HEK293 (cell line): ENCODE results near the gene THEM5.

Experiments
- CTCF ChIA-PET: fragments of 350-600 bp; formaldehyde crosslinking; extraction: SDS; loops from one replicate; lab custom pipeline; 2021; ENCODE audit warnings: antibody characterized with exemption; lab: Yijun Ruan, JAX
- POLR2A ChIA-PET: fragments of 300-600 bp; formaldehyde crosslinking; extraction: SDS; loops from one replicate; lab custom pipeline; 2020; ENCODE audit warnings: antibody characterized with exemption, inconsistent platforms; lab: Yijun Ruan, JAX
- H3K27ac ChIP-seq: fragments of 200-500 bp; sonication (Bioruptor generic); 2 replicates; pipeline ENCODE4 v1.5.1; 2014; ENCODE audit warnings: low read depth, low read length, control low read depth, inconsistent platforms; ENCODE audit errors: extremely low read depth
- H3K36me3 ChIP-seq, 2 experiments: fragments of 200-500 bp in 1 of 2; sonication (Bioruptor generic) in 1 of 2; 1 replicate in 1 of 2; 2 replicates in 1 of 2; pipeline ENCODE4 v1.5.1; 2014 to 2017; ENCODE audit warnings: inconsistent platforms in 2 of 2, low read length in 2 of 2; ENCODE audit not compliant: control insufficient read depth in 2 of 2, insufficient read depth in 1 of 2
- H3K4me1 ChIP-seq: fragments of 200-500 bp; sonication (Bioruptor generic); 2 replicates; pipeline ENCODE4 v1.5.1; 2014; ENCODE audit warnings: mild to moderate bottlenecking, low read length, inconsistent platforms; ENCODE audit not compliant: control insufficient read depth, insufficient read depth
- H3K4me3 ChIP-seq: 2 replicates; pipeline ENCODE4 v1.5.1; 2011; ENCODE audit warnings: low read depth, mild to moderate bottlenecking, control low read depth, low read length, moderate library complexity
- H3K9me3 ChIP-seq: fragments of 200-500 bp; sonication (Bioruptor generic); 2 replicates; pipeline ENCODE4 v1.5.1; 2014; ENCODE audit warnings: low read depth, low read length, inconsistent platforms; ENCODE audit not compliant: control insufficient read depth, insufficient read depth
- EGR2 ChIP-seq: fragments of 450-650 bp; formaldehyde crosslinking; IDR thresholded peaks from 2 replicates; pipeline ENCODE4 v1.5.1; 2016; ENCODE audit warnings: low read depth, missing biosample characterization, missing genetic modification characterization
- HOXC10 ChIP-seq: sonication (generic); formaldehyde crosslinking; IDR thresholded peaks from 2 replicates; pipeline ENCODE4 v1.8.1; 2023; ENCODE audit warnings: mild to moderate bottlenecking, missing genetic modification reagents
- KLF1 ChIP-seq: fragments of 450-650 bp; formaldehyde crosslinking; IDR thresholded peaks from 2 replicates; pipeline ENCODE4 v1.5.1; 2016; ENCODE audit warnings: missing biosample characterization, missing genetic modification characterization
- MZF1 ChIP-seq: fragments of 450-650 bp; formaldehyde crosslinking; IDR thresholded peaks from 2 replicates; pipeline ENCODE4 v1.5.1; 2017; ENCODE audit warnings: missing biosample characterization, missing genetic modification characterization, borderline replicate concordance
- OSR2 ChIP-seq: fragments of 450-650 bp; formaldehyde crosslinking; IDR thresholded peaks from 2 replicates; pipeline ENCODE4 v1.5.1; 2016; ENCODE audit warnings: missing biosample characterization, missing genetic modification characterization
- OVOL3 ChIP-seq: fragments of 450-650 bp; formaldehyde crosslinking; IDR thresholded peaks from 2 replicates; pipeline ENCODE4 v1.5.1; 2016; ENCODE audit warnings: missing biosample characterization, missing genetic modification characterization
- SALL2 ChIP-seq: fragments of 450-650 bp; formaldehyde crosslinking; IDR thresholded peaks from 2 replicates; pipeline ENCODE4 v1.5.0; 2017; ENCODE audit warnings: missing biosample characterization, mild to moderate bottlenecking, missing genetic modification characterization, borderline replicate concordance
- SCRT1 ChIP-seq: fragments of 450-650 bp; formaldehyde crosslinking; IDR thresholded peaks from 2 replicates; pipeline ENCODE4 v1.5.1; 2016; ENCODE audit warnings: missing biosample characterization, missing genetic modification characterization, borderline replicate concordance
- SETDB1 ChIP-seq: IDR thresholded peaks from one replicate; pipeline ENCODE4 v1.6.1; 2017; ENCODE audit warnings: mild to moderate bottlenecking, low read length, moderate library complexity, mixed read lengths; ENCODE audit not compliant: insufficient read length
- SP2 ChIP-seq: fragments of 450-650 bp; formaldehyde crosslinking; IDR thresholded peaks from 2 replicates; pipeline ENCODE4 v1.5.1; 2016; ENCODE audit warnings: missing biosample characterization, missing genetic modification characterization
- WT1 ChIP-seq: fragments of 450-650 bp; formaldehyde crosslinking; IDR thresholded peaks from 2 replicates; pipeline ENCODE4 v1.5.1; 2016; ENCODE audit warnings: missing biosample characterization, missing genetic modification characterization
- YY1 ChIP-seq: fragments of 450-650 bp; formaldehyde crosslinking; IDR thresholded peaks from 2 replicates; pipeline ENCODE4 v1.5.1; 2018; ENCODE audit warnings: missing biosample characterization, missing genetic modification characterization
- ZBTB1 ChIP-seq: fragments of 450-650 bp; formaldehyde crosslinking; IDR thresholded peaks from 2 replicates; pipeline ENCODE4 v1.5.1; 2016; ENCODE audit warnings: missing biosample characterization, missing genetic modification characterization
- ZBTB11 ChIP-seq: fragments of 450-650 bp; formaldehyde crosslinking; conservative IDR thresholded peaks from 2 replicates; pipeline ENCODE4 v1.5.1; 2016; ENCODE audit warnings: low read depth, missing biosample characterization, missing genetic modification characterization
- ZBTB7A ChIP-seq: fragments of 450-650 bp; formaldehyde crosslinking; IDR thresholded peaks from 2 replicates; pipeline ENCODE4 v1.5.1; 2016; ENCODE audit warnings: low read depth, missing biosample characterization, missing genetic modification characterization
- ZNF174 ChIP-seq: fragments of 450-650 bp; formaldehyde crosslinking; IDR thresholded peaks from 2 replicates; pipeline ENCODE4 v1.5.0; 2017; ENCODE audit warnings: missing biosample characterization, mild to moderate bottlenecking, missing genetic modification characterization
- ZNF184 ChIP-seq: fragments of 450-650 bp; IDR thresholded peaks from 2 replicates; pipeline ENCODE4 v1.5.1; 2018; ENCODE audit warnings: missing biosample characterization, mild to moderate bottlenecking, missing genetic modification characterization
- ZNF2 ChIP-seq: fragments of 450-650 bp; formaldehyde crosslinking; IDR thresholded peaks from 2 replicates; pipeline ENCODE4 v1.5.1; 2016; ENCODE audit warnings: missing biosample characterization, missing genetic modification characterization
- ZNF214 ChIP-seq: fragments of 450-650 bp; formaldehyde crosslinking; IDR thresholded peaks from 2 replicates; pipeline ENCODE4 v1.5.1; 2017; ENCODE audit warnings: missing biosample characterization, mild to moderate bottlenecking, missing genetic modification characterization, borderline replicate concordance
- ZNF514 ChIP-seq: fragments of 450-650 bp; formaldehyde crosslinking; IDR thresholded peaks from 2 replicates; pipeline ENCODE4 v1.5.1; 2016; ENCODE audit warnings: missing biosample characterization, missing genetic modification characterization
- ZNF624 ChIP-seq: fragments of 450-650 bp; formaldehyde crosslinking; IDR thresholded peaks from 2 replicates; pipeline ENCODE4 v1.5.1; 2017; ENCODE audit warnings: missing biosample characterization, missing genetic modification characterization
- ZNF677 ChIP-seq: fragments of 450-650 bp; IDR thresholded peaks from 2 replicates; pipeline ENCODE4 v1.5.0; 2018; ENCODE audit warnings: missing biosample characterization, mild to moderate bottlenecking, missing genetic modification characterization, moderate library complexity
- ZNF76 ChIP-seq: fragments of 450-650 bp; formaldehyde crosslinking; IDR thresholded peaks from 2 replicates; pipeline ENCODE4; 2016; ENCODE audit warnings: low read depth, missing biosample characterization, missing genetic modification characterization, borderline replicate concordance
- TF ChIP-seq, protein P1 (sequence below): fragments of 450-650 bp; formaldehyde crosslinking; IDR thresholded peaks from 2 replicates; pipeline ENCODE4 v1.5.1; 2016; ENCODE audit warnings: missing biosample characterization, missing genetic modification characterization
- TF ChIP-seq, protein P2 (sequence below): sonication (generic); formaldehyde crosslinking; IDR thresholded peaks from 2 replicates; pipeline ENCODE4 v1.8.1; 2022; ENCODE audit warnings: mild to moderate bottlenecking, moderate library complexity, missing genetic modification reagents
- TF ChIP-seq, protein P3 (sequence below): fragments of 450-650 bp; formaldehyde crosslinking; IDR thresholded peaks from 2 replicates; pipeline ENCODE4 v1.5.1; 2016; ENCODE audit warnings: missing biosample characterization, missing genetic modification characterization, borderline replicate concordance
- TF ChIP-seq, protein P4 (sequence below): fragments of 450-650 bp; IDR thresholded peaks from 2 replicates; pipeline ENCODE4 v1.5.1; 2018; ENCODE audit warnings: missing biosample characterization, missing genetic modification characterization

THEM5 gene

DNA sequence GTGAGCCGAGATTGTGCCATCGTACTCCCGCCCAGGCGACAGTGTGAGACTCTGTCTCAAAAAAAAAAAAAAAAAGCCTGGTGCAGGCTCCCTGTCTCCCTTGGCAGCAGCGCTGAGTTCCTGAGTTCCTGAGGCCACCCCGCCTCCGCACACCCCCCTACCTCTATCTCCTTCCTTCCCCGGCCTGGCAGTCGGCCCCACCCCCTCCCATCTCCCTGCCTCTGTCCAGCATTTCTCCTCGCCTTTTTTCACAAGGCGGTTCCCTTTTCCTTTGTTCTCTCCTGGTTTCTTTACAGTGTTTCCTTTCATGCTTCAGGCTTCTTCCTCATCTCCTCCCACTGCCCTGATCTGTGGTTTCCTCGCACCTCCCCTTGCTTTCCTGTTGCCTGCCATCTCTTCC lies 24.6 kb downstream of the THEM5 start:
- ChIA-PET POLR2A (interaction anchor here (0.6 kb wide), 1 partner anchor 203 kb away, joined by 3 read pairs; no protein-coding TSS in a partner anchor), CTCF (interaction anchor here (1.3 kb wide), 1 partner anchor 54 kb away, joined by 3 read pairs; no protein-coding TSS in a partner anchor)
- no peaks in the 10 kb centered on the region for H3K9me3 ChIP-seq
- no peaks in the 10 kb centered on the region for H3K36me3 ChIP-seq
- H3K27ac ChIP-seq: no peak overlapping the region
- H3K4me1 ChIP-seq: peaks cover 2% of the 10 kb centered on the region
- H3K4me3 ChIP-seq: no peak overlapping the region
- TF ChIP-seq ZNF214 (tag by site-specific recombination) (no peak), YY1 (tag by site-specific recombination) (no peak), HOXC10 (no peak), ZNF2 (tag by site-specific recombination) (no peak), SALL2 (tag by site-specific recombination) (no peak), OSR2 (no peak), SETDB1 (no peak), ZNF514 (tag by site-specific recombination) (no peak), ZNF174 (tag by site-specific recombination) (no peak), KLF1 (peak; percentile 58; the same call in 1 of the 2 replicates), SCRT1 (tag by site-specific recombination) (no peak), SP2 (tag by site-specific recombination) (peak; percentile 60), ZBTB1 (tag by site-specific recombination) (no peak), WT1 (tag by site-specific recombination) (no peak), EGR2 (tag by site-specific recombination) (peak; percentile 83), ZNF677 (tag by site-specific recombination) (no peak), MZF1 (tag by site-specific recombination) (no peak), OVOL3 (tag by site-specific recombination) (no peak), ZNF184 (tag by site-specific recombination) (no peak), ZNF624 (no peak), ZBTB7A (tag by site-specific recombination) (no peak), ZNF76 (tag by site-specific recombination) (no peak), ZBTB11 (tag by site-specific recombination) (no peak)
- TF ChIP-seq, protein P1, sequence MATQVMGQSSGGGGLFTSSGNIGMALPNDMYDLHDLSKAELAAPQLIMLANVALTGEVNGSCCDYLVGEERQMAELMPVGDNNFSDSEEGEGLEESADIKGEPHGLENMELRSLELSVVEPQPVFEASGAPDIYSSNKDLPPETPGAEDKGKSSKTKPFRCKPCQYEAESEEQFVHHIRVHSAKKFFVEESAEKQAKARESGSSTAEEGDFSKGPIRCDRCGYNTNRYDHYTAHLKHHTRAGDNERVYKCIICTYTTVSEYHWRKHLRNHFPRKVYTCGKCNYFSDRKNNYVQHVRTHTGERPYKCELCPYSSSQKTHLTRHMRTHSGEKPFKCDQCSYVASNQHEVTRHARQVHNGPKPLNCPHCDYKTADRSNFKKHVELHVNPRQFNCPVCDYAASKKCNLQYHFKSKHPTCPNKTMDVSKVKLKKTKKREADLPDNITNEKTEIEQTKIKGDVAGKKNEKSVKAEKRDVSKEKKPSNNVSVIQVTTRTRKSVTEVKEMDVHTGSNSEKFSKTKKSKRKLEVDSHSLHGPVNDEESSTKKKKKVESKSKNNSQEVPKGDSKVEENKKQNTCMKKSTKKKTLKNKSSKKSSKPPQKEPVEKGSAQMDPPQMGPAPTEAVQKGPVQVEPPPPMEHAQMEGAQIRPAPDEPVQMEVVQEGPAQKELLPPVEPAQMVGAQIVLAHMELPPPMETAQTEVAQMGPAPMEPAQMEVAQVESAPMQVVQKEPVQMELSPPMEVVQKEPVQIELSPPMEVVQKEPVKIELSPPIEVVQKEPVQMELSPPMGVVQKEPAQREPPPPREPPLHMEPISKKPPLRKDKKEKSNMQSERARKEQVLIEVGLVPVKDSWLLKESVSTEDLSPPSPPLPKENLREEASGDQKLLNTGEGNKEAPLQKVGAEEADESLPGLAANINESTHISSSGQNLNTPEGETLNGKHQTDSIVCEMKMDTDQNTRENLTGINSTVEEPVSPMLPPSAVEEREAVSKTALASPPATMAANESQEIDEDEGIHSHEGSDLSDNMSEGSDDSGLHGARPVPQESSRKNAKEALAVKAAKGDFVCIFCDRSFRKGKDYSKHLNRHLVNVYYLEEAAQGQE (tag by site-specific recombination): peak; percentile 98
- TF ChIP-seq, protein P2, sequence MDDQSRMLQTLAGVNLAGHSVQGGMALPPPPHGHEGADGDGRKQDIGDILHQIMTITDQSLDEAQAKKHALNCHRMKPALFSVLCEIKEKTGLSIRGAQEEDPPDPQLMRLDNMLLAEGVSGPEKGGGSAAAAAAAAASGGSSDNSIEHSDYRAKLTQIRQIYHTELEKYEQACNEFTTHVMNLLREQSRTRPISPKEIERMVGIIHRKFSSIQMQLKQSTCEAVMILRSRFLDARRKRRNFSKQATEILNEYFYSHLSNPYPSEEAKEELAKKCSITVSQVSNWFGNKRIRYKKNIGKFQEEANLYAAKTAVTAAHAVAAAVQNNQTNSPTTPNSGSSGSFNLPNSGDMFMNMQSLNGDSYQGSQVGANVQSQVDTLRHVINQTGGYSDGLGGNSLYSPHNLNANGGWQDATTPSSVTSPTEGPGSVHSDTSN: no peak
- TF ChIP-seq, protein P3, sequence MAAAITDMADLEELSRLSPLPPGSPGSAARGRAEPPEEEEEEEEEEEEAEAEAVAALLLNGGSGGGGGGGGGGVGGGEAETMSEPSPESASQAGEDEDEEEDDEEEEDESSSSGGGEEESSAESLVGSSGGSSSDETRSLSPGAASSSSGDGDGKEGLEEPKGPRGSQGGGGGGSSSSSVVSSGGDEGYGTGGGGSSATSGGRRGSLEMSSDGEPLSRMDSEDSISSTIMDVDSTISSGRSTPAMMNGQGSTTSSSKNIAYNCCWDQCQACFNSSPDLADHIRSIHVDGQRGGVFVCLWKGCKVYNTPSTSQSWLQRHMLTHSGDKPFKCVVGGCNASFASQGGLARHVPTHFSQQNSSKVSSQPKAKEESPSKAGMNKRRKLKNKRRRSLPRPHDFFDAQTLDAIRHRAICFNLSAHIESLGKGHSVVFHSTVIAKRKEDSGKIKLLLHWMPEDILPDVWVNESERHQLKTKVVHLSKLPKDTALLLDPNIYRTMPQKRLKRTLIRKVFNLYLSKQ (tag by site-specific recombination): no peak
- TF ChIP-seq, protein P4, sequence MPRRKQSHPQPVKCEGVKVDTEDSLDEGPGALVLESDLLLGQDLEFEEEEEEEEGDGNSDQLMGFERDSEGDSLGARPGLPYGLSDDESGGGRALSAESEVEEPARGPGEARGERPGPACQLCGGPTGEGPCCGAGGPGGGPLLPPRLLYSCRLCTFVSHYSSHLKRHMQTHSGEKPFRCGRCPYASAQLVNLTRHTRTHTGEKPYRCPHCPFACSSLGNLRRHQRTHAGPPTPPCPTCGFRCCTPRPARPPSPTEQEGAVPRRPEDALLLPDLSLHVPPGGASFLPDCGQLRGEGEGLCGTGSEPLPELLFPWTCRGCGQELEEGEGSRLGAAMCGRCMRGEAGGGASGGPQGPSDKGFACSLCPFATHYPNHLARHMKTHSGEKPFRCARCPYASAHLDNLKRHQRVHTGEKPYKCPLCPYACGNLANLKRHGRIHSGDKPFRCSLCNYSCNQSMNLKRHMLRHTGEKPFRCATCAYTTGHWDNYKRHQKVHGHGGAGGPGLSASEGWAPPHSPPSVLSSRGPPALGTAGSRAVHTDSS (tag by site-specific recombination): no peak
